Fibroblast of the conjunctiva (primary cell): ENCODE measurements around the gene FOXE3.

Experiments used
- DNase-seq: peaks from one replicate; pipeline ENCODE4 v3.0.0-alpha.2; 2010; ENCODE audit warnings: low read depth

The FOXE3 gene

GRCh38 chr1:47415728-47416318, at the start of gene FOXE3:
Gene FOXE3 (plus strand): TSS chr1:47416285. CDS start chr1:47416316, 31 bp downstream.
- DNase-seq = no peak

GRCh38 chr1:47367651-47368050, 48.4 kb upstream of the FOXE3 start:
- no peak for DNase-seq

DNA sequence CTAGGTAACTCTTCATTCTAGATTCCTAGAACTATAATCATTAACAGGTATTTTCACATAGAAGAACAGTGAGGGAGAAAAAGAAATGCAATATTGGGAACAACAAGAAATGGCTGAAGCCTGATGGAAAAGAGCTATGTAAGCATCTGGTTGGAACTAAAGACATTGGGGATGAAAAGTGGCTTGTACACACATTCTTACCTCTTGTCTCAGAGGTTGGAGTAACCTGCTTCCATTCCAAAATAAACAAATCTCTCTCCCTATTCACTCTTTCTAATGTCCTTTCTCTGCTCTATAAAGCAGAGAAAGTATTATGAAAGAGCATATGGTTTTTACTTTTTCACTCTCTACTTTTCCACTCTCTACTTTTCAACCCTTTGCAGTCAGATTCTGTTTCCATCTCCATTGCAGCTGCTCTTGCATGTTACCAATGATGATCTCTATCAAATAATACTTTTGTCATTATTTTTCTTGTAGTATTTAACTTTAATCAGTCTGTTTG, 45.0 kb upstream of the FOXE3 start:
- DNase-seq = no peak

GRCh38 chr1:47374501-47374900, 41.6 kb upstream of the FOXE3 start:
- DNase-seq = no peak

DNA sequence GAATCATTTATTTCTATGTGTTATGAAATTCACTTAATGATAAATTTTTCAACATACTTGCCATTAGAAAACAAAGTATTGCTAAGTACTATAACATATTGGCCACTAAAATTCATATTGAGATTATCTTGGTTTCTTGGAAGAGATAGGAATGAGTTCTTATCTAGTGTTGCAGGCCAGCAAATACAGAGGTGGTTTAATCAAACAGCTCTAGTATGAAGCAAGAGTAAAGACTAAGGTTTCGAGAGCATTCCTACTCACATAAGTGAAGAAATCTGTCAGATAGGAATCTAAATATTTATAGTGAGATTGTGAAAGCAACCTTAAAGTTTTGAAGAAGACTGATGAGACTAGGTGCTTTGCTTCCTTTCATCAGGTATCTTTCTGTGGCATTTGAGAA, 37.9 kb upstream of the FOXE3 start:
- no peak for DNase-seq

DNA sequence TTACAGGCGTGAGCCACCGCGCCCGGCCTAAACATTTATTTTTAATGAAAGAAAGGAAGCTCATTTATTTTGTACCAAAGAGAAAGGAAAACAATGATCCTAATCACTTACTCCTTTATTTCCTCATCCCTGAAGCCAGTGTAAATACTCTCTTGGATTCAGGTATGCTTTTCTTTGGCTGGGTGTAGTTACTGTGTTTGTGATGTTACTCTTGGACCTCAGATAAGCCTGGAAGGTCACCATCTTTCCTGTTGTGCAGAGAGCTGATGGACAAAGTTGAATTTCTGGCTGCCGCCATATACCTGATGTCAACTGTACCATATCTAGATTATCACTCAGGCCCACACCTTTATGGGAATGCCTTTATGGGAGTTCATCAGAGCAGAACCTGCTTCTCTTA, 35.4 kb upstream of the FOXE3 start:
- no peak for DNase-seq

DNA sequence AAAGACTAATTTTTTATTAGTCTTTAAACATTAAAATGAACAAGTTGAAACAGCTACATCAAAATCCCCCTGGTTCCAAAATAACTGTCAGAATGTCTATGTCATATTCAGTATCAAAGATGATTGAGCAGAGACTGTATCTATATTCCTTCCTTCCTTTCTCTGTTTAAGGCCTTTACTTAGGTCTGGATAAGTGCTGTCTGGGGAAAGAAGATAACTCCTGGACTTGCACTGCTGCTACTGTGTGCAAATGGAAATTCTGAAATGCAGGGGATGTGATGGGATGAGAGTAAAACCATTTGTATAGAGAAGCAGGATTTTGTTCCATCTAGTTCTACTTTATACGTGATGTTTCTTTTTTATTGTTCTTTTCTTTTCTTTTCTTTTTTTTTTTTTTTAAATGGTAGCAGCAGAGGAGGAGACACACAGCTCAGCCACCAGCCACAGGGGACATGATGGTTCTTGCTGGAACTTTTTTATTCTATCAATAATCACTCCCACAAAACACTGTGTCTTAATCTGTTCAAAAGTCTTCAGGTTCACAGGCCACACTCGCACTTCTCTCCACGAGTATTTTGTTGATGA, 33.6 kb upstream of the FOXE3 start:
- DNase-seq = no peak

DNA sequence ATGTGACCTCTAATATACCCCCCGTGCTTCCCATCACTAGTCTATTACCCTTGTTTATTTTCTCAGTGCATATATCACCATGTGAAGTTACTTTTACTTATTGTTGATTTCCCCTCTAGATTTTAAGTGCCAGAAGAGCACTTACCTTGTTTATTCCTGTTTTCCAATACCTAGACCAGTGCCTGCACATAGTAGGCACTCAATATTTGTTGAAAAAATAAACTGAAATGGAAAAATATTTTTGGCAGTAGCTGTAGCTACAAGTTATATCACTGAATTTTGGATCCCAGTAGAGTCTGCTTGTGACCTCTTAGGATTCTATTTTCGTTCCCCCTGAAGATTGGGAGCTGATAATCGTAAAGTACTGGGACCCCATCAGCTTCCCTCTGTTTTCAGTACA, 32.0 kb upstream of the FOXE3 start:
- DNase-seq = no peak

DNA sequence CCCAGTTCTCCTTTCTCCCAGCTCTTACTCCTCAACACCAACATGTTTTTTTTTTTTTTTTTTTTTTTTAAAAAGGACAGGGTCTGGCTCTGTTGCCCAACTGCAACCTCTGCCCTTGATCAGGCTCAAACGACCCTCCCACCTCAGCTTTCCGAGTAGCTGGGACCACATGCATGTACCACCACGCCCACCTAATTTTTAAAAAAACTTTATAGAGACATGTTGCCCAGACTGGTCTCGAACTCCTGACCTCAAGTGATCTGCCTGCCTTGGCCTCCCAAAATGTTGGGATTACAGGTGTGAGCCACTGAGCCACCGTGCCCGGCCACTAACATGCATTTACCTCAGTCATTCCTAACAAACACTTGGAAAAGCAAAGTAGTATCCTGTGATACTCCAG, 31.1 kb upstream of the FOXE3 start:
- DNase-seq = no peak

DNA sequence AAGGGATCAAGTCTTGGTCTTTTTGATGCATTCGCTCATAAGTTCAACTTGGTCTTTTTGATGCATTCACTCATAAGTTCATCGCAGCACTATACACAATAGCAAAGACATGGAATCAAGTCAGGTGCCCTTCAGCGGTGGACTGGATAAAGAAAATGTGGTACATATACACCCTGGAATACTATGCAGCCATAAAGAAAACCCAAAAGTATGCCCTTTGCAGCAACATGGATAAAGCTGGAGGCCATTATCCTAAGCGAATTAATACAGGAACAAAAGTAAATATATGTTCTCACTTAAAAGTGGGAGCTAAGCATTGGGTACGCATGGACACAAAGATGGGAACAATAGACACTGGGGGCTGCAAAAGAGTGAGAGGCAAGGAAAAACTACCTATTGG, 29.8 kb upstream of the FOXE3 start:
- DNase-seq = no peak

DNA sequence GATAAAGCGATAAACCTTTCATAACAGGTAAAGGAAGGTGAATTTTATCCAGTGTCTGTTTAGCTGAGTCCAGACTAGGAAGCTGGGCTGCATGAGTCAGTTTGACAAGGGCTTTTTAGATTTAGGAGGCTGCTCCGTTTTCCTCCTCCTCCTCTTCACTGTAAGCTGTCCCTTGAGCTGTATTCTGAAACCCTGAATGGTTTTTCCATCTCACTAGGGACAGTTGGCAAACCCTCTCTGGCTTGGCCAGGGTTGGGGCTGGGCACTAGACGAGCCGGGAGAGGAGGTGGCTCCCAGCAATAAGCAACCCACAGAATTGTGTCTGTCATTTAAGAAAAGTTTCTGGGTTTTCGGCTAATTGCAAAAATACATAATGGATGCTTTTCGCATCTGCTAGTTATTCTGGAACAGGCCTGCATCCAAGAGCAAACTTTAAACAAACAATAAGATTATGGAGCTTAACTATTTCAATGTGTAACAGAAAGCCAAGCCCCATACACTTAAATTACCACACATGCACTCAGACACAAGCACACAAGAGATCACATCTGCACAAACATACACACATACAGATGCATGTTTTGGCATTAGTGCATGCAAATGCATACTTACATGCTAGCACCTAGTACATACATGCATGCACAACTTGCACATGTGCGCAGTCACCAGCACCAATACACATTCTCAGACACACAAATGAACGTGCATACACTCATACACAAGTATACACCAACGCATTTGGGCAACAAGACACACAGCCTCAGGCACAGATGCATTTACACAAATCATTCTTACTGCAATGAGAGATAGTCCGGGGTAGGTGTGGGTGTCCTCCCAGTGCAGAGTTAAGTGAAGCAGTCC, 27.8 kb upstream of the FOXE3 start:
- peak; percentile 33 for DNase-seq

DNA sequence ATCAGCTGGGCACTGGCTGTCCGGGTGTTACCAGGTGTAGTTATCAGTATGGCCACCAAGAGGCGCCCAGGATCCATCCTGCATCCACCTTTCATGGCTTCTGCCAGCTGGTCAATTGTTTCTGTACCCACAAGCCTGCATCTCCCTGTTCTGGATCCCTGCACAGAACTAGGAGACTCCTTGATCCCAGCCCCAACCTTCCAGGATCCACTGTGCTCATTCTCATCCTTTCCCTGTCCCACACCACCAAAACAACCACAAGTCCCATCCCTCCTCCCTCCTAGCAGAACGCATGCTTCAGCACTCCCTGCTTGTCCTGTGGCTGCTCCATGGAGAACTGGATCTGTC, 27.2 kb upstream of the FOXE3 start:
- DNase-seq = peak; percentile 57

DNA sequence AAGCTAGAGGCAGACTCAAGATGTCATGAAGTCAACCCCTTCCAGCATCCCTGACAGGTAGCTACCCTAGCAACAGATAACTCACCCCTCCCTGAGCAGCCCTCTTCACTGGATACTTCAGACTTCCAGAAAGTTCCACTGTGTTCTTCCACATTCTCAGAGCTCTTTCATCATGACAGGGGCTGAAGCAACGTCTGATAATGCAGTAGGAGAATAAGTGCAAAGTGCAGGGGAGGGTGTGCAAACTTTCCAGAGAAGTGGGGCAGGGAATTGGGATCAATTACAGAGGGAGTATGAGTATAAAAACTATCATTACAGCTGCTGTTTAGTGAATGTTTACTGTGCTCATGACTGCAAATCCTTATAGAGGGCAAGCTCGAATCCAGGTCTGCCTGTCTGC, 26.4 kb upstream of the FOXE3 start:
- no peak for DNase-seq

- no peak for DNase-seq
These were observed 25.2 kb upstream of the FOXE3 start for GRCh38 chr1:47390843-47391242.

GRCh38 chr1:47393141-47393540, 22.9 kb upstream of the FOXE3 start:
- no peak for DNase-seq

DNA sequence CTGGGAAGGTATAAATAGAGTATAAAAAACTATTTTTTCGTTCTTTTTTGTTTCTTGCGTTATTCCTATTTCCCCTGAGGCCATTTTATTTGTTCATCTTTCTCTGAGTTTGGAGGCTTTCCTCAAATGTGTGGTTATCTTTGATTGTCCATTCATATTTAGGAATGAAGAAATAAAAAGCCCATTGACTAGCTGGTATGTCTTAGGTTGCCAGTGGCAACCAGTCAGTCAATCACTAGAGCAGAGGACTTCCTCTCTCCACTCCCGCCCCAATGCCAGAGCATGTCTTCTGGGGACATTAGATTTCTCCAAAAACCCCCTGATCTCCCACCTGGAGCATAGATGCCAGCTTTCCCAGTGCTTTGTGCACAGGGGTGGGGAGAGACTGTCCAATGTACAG, 20.7 kb upstream of the FOXE3 start:
- DNase-seq = no peak

DNA sequence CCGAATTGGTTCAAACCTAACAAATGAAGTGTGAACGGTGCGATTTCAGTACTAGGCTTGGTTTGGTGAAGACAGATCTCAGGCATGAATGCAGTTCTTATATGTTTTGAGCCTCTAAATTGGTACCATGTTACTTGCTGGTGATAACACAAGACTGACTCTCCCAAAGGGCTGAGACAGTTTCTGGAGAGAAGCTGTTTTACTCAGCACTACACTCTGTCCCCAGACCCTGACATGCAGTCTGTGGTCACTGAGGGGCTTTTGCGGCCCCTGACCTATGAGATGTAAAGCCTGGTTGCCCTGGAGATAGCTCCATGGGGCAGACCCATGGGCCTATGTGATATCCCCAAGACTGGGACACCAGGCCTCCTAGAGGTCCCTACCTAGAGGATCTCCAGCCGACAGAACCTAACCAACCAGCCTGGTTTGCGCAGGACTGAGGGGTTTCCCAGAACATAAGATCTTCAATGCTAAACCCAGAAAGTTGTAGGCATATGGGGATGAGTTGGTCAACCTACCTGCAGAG, 19.4 kb upstream of the FOXE3 start:
- DNase-seq = no peak

DNA sequence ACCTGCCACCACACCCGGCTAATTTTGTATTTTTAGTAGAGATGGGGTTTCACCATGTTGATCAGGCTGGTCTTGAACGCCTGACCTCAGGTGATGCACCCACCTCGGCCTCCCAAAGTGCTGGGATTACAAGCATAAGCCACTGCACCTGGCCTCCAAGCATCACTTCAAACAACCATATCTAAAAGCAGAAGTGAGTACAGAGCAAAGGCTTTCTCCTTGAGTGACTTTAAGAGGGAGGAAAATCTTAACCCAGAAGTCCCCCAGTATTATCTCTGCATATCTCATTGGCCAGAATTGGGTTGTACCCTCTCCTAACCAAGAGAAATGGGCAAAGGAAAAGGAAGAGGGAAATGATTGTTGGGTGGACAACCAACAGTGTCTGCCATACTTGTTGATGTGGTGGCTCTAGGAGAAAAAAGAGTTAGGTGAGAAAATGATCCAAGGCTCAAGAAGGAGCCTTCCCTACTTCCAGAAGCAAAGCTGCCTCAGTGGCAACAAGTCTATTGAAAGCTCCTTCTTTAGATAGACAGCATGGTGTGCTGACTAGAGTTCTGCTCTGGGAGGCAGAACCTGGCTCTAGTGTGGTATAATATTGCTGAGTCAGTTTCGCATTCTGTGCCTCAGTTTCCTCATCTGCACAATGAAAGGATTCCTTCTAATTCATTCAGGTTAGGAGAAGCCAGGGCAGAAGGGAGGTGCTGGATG, 16.8 kb upstream of the FOXE3 start:
- no peak for DNase-seq

DNA sequence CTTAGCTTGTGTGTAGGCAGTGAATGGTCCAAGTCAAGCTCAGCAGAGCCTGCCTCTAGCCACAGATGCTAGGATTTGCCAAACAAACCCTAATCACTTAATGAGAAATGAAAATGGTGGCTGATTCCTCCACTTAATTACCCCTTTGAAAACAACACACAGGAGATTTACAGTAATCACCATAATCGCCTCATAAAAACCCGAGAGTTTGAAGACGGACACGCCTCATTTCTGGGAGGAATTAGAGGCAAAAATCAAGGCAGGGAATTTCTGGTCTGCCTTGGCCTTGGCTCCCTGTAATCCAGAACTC, 16.3 kb upstream of the FOXE3 start:
- no peak for DNase-seq

DNA sequence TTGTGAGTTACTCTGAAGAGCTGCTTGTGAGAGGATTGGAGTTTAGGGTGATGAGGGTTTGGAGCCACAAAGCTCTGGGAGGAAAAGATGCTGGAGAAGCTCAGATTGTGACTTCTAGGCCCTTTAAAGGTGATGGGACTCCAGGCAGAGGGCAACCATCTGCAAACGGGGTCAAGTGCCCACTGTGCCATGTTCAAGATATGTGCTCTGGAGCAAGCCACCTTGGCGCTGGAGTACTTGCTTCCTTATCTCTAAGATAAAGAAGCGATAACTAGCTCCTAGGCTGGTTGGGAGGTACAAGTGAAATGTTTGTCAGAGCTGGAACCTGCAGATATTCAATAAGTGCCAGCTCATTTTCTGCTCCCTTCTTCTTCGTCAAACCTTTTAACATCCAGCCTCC, 14.3 kb upstream of the FOXE3 start:
- no peak for DNase-seq

DNA sequence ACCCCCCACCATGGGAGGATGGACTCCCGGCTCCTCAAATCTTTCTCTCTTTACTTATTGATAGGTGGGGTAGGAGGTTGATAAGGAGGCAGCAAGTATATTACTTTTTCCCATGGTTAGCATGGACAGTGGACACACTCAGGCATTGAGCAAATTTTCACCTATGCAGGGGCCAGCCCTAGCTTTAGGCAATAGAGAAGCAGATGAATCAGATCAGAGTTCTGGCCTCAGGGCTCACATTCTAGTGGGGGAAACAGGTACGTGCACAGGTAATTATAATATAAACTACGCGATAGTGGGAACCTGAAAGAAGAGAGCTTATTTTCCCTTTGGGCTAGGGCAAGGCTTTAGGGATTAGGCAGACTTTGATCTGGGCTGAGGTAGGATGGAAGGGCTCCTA, 13.5 kb upstream of the FOXE3 start:
- DNase-seq = no peak

- no peak for DNase-seq
These were observed 12.7 kb upstream of the FOXE3 start for GRCh38 chr1:47403321-47403910.
